H1 (cell line): ENCODE data around the gene DCPS. TPM values are rescaled to one million over a fixed set of nuclear protein-coding genes. Genes with fewer than 3 reads are reported as not detected.

Experiments used
- CTCF ChIA-PET: fragments of 300-600 bp; sonication (Branson Sonifier 250); formaldehyde crosslinking; loops from one replicate; lab custom pipeline; 2021; ENCODE audit not compliant: partially characterized antibody; lab: Charles Lee
- POLR2A ChIA-PET: fragments of 300-600 bp; sonication (Branson Sonifier 250); formaldehyde crosslinking; loops from one replicate; lab custom pipeline; 2021; ENCODE audit warnings: inconsistent platforms; ENCODE audit not compliant: partially characterized antibody; lab: Charles Lee
- DNase-seq, 2 experiments: peaks; one replicate each; pipeline versions ENCODE4 v3.0.0 to v3.0.0-alpha.2; 2010 to 2022; ENCODE audit warnings: low spot score in 2 of 2, low read depth in 1 of 2, mixed read lengths in 1 of 2
- FAIRE-seq: peaks from 2 replicates; lab custom pipeline; 2011; peaks lifted over from hg19 to GRCh38; lab: Jason Lieb, UNC
- H2AFZ ChIP-seq: 2 replicates; pipeline ENCODE4 v1.8.1; 2012; ENCODE audit warnings: low read length, inconsistent platforms
- H2AK5ac ChIP-seq: 2 replicates; pipeline ENCODE4 v1.6.1; 2013; ENCODE audit warnings: low read depth, low read length
- H2BK120ac ChIP-seq: replicated peaks from 2 replicates; pipeline ENCODE3; 2013; ENCODE audit warnings: low read depth, low read length, inconsistent platforms
- H2BK12ac ChIP-seq: 2 replicates; pipeline ENCODE4 v1.6.1; 2013; ENCODE audit warnings: low read depth, low read length
- H2BK15ac ChIP-seq: 2 replicates; pipeline ENCODE4 v1.6.1; 2013; ENCODE audit warnings: low read length
- H2BK20ac ChIP-seq: 2 replicates; pipeline ENCODE4 v1.6.1; 2013; ENCODE audit warnings: low read length
- H2BK5ac ChIP-seq: 2 replicates; pipeline ENCODE4 v1.6.1; 2013; ENCODE audit warnings: low read depth, low read length
- H3K14ac ChIP-seq: 2 replicates; pipeline ENCODE4 v1.6.1; 2013; ENCODE audit warnings: inconsistent platforms; ENCODE audit not compliant: insufficient read length
- H3K18ac ChIP-seq: 2 replicates; pipeline ENCODE4 v1.6.1; 2013; ENCODE audit warnings: low read length; ENCODE audit errors: extremely low read depth
- H3K23ac ChIP-seq: 2 replicates; pipeline ENCODE4 v1.6.1; 2013; ENCODE audit warnings: inconsistent platforms; ENCODE audit not compliant: insufficient read length
- H3K23me2 ChIP-seq: 2 replicates; pipeline ENCODE4 v1.6.1; 2013; ENCODE audit warnings: low read depth, low read length
- H3K27ac ChIP-seq: 2 replicates; pipeline ENCODE4 v1.6.1; 2011; ENCODE audit warnings: low read depth, low read length, inconsistent platforms
- H3K27me3 ChIP-seq, 4 experiments: replicated peaks in 1 of 4; 1 replicate in 1 of 4; 2 replicates in 3 of 4; pipeline versions ENCODE4 v1.6.1 to v1.8.1; 2011 to 2013; ENCODE audit warnings: low read length in 3 of 4, mild to moderate bottlenecking in 3 of 4, inconsistent platforms in 2 of 4, mixed read lengths in 2 of 4, moderate library complexity in 1 of 4; ENCODE audit not compliant: control insufficient read depth in 3 of 4, insufficient read depth in 3 of 4; ENCODE audit errors: extremely low read depth in 1 of 4
- H3K36me3 ChIP-seq, 4 experiments: 2 replicates each; pipeline versions ENCODE4 v1.6.1 to v1.8.1; 2011 to 2013; ENCODE audit warnings: mild to moderate bottlenecking in 4 of 4, low read length in 3 of 4, moderate library complexity in 2 of 4, control low read depth in 1 of 4, inconsistent platforms in 1 of 4; ENCODE audit not compliant: insufficient read depth in 4 of 4, control insufficient read depth in 2 of 4
- H3K4ac ChIP-seq: replicated peaks from 2 replicates; pipeline ENCODE3; 2013; ENCODE audit warnings: low read length, low read depth, mixed read lengths, inconsistent platforms; ENCODE audit not compliant: insufficient read length
- H3K4me1 ChIP-seq, 4 experiments: replicated peaks in 1 of 4; 1 replicate in 1 of 4; 2 replicates in 3 of 4; pipeline versions ENCODE4 v1.6.1 to v1.8.1; 2011 to 2013; ENCODE audit warnings: low read length in 3 of 4, inconsistent platforms in 2 of 4, mixed read lengths in 1 of 4; ENCODE audit not compliant: insufficient read depth in 4 of 4, control insufficient read depth in 3 of 4
- H3K4me2 ChIP-seq, 2 experiments: 2 replicates each; pipeline versions ENCODE4 v1.6.1 to v1.8.1; 2011 to 2013; ENCODE audit warnings: low read depth in 2 of 2, low read length in 2 of 2, control low read depth in 1 of 2, inconsistent platforms in 1 of 2, mild to moderate bottlenecking in 1 of 2; ENCODE audit not compliant: insufficient read depth in 1 of 2
- H3K4me3 ChIP-seq, 4 experiments: fragments of 200-600, 300-600 bp in 1 of 4; sonication (generic), shearing (Covaris generic), sonication (Bioruptor Twin) in 1 of 4; 2 replicates each; pipeline versions ENCODE4 v1.5.1 to v1.8.1; 2011 to 2016; ENCODE audit warnings: low read length in 4 of 4, low read depth in 3 of 4, control low read depth in 2 of 4, inconsistent platforms in 2 of 4, mild to moderate bottlenecking in 2 of 4, mixed read lengths in 1 of 4, moderate library complexity in 1 of 4; ENCODE audit not compliant: insufficient read depth in 2 of 4; ENCODE audit errors: extremely low read depth in 1 of 4
- H3K56ac ChIP-seq: replicated peaks from 2 replicates; pipeline ENCODE3; 2013; ENCODE audit warnings: low read depth, mild to moderate bottlenecking, mixed read lengths, low read length, inconsistent platforms; ENCODE audit not compliant: insufficient read length
- H3K79me1 ChIP-seq: 2 replicates; pipeline ENCODE4 v1.6.1; 2013; ENCODE audit warnings: low read depth, low read length, control low read depth
- H3K79me2 ChIP-seq, 2 experiments: 2 replicates each; pipeline versions ENCODE4 v1.6.1 to v1.8.1; 2012 to 2013; ENCODE audit warnings: low read length in 2 of 2, mild to moderate bottlenecking in 2 of 2, inconsistent platforms in 1 of 2; ENCODE audit not compliant: insufficient read depth in 2 of 2, control insufficient read depth in 1 of 2
- H3K9ac ChIP-seq, 4 experiments: replicated peaks in 1 of 4; 1 replicate in 1 of 4; 2 replicates in 3 of 4; pipeline versions ENCODE4 v1.6.1 to v1.8.1; 2011 to 2013; ENCODE audit warnings: low read depth in 3 of 4, low read length in 3 of 4, control low read depth in 2 of 4, mild to moderate bottlenecking in 2 of 4, moderate library complexity in 2 of 4, inconsistent platforms in 1 of 4; ENCODE audit errors: extremely low read depth in 1 of 4
- H3K9me3 ChIP-seq, 2 experiments: 2 replicates each; pipeline versions ENCODE4 v1.6.1 to v1.8.1; 2012 to 2013; ENCODE audit warnings: mild to moderate bottlenecking in 2 of 2, moderate library complexity in 2 of 2, control low read depth in 1 of 2, inconsistent platforms in 1 of 2, low read depth in 1 of 2, low read length in 1 of 2, mixed read lengths in 1 of 2; ENCODE audit not compliant: insufficient read depth in 2 of 2
- H4K20me1 ChIP-seq, 2 experiments: replicated peaks in 1 of 2; 2 replicates each; pipeline versions ENCODE3 to v1.8.1; 2011 to 2013; ENCODE audit warnings: inconsistent platforms in 2 of 2, low read length in 2 of 2, mild to moderate bottlenecking in 1 of 2; ENCODE audit not compliant: insufficient read depth in 2 of 2, control insufficient read depth in 1 of 2
- H4K5ac ChIP-seq: 2 replicates; pipeline ENCODE4 v1.6.1; 2013; ENCODE audit warnings: low read length, low read depth, mixed read lengths, inconsistent platforms; ENCODE audit not compliant: insufficient read length
- H4K8ac ChIP-seq: 2 replicates; pipeline ENCODE4 v1.8.0; 2013; ENCODE audit warnings: mild to moderate bottlenecking, moderate library complexity, low read length, inconsistent platforms; ENCODE audit not compliant: insufficient read depth; ENCODE audit errors: extremely low read depth
- H4K91ac ChIP-seq: replicated peaks from 2 replicates; pipeline ENCODE3; 2013; ENCODE audit warnings: low read length, mixed read lengths, inconsistent platforms; ENCODE audit not compliant: insufficient read length
- CBX5 ChIP-seq: fragments of 300-800, 300-1000 bp; sonication (generic); IDR thresholded peaks from 2 replicates; pipeline ENCODE4 v1.7.1; 2016; ENCODE audit warnings: antibody characterized with exemption, low read length, low read depth
- CHD1 ChIP-seq: IDR thresholded peaks from 2 replicates; pipeline ENCODE4 v1.6.1; 2012; ENCODE audit warnings: low read depth, low read length, improper control_type of control experiment
- CTCF ChIP-seq, 3 experiments: IDR thresholded peaks; 1 replicate in 2 of 3; 2 replicates in 1 of 3; pipeline versions ENCODE4 v1.5.1 to v1.6.1; 2011; ENCODE audit warnings: low read length in 3 of 3, mild to moderate bottlenecking in 3 of 3, inconsistent platforms in 2 of 3, low read depth in 1 of 3, moderate library complexity in 1 of 3; ENCODE audit not compliant: insufficient read depth in 1 of 3; ENCODE audit errors: control extremely low read depth in 1 of 3
- KDM4A ChIP-seq: IDR thresholded peaks from one replicate; pipeline ENCODE4 v1.7.1; 2012; ENCODE audit warnings: low read depth, mild to moderate bottlenecking, moderate library complexity, low read length, inconsistent platforms; ENCODE audit not compliant: severe bottlenecking
- RNF2 ChIP-seq: fragments of 200-900, 300-1000 bp; sonication (generic); IDR thresholded peaks from 2 replicates; pipeline ENCODE4 v1.7.1; 2016; ENCODE audit warnings: borderline replicate concordance, low read depth, mild to moderate bottlenecking, antibody characterized with exemption, low read length; ENCODE audit not compliant: poor library complexity, severe bottlenecking; ENCODE audit errors: missing control alignments
- WGBS, 2 experiments: shearing (Covaris generic) in 1 of 2; methylation state at CpG; one replicate each; pipeline versions ENCODE4 v1.1.6 to v1.1.7; 2013 to 2015; ENCODE audit warnings: low lambda C conversion rate in 2 of 2, mixed read lengths in 2 of 2, inconsistent platforms in 1 of 2, low coverage in 1 of 2, missing lambda C conversion rate in 1 of 2; ENCODE audit not compliant: insufficient replicate concordance in 2 of 2, insufficient coverage in 1 of 2, insufficient read length in 1 of 2; ENCODE audit errors: extremely low coverage in 1 of 2, missing lambda C conversion rate in 1 of 2; 5-methylcytosine and 5-hydroxymethylcytosine counted together
- polyA plus RNA-seq, 7 experiments: library from polyadenylated mRNA; depleted of rRNA in 3 of 7; stranded (reverse) in 5 of 7; unstranded in 2 of 7; fragments of >200 nt in 5 of 7; fragments of 200-250 nt in 2 of 7; gene quantifications; 1 replicate in 5 of 7; 2 replicates in 1 of 7; 4 replicates in 1 of 7; pipeline versions ENCODE4 v1.2.1 to v1.2.3, GENCODE V29; 2011 to 2013; ENCODE audit warnings: missing spikeins in 2 of 7, mixed read lengths in 2 of 7
- total RNA-seq: library from RNA; stranded (reverse); fragmentation: NEBNext Ultra II Directional; extraction: Animal tissue kit (Norgen Biotek cat#: 25700); gene quantifications from 2 replicates; pipeline ENCODE4 v1.2.1, GENCODE V29; 2021

The DCPS gene
- total and polyA plus RNA-seq, 2 of the 8 experiments (the other 6 are each of a cell fraction or from before 2014, with no cell fraction given) = 24.6 to 55.2 TPM

- Histone ChIP-seq H3K23ac (no peak overlapping the region), H3K23me2 (no peaks in the 10 kb centered on the region), H2BK15ac (no peak overlapping the region), H3K56ac (no peak overlapping the region), H3K4me3 (no peak overlapping the region), H2BK120ac (no peak overlapping the region), H3K4me1 (peaks cover 0 to 8% (median 4%) of the 10 kb centered on the region in 4 experiments; a peak in 3 of 7 replicates), H3K9me3 (no peaks in the 10 kb centered on the region), H2BK5ac (no peak overlapping the region), H4K8ac (no peak overlapping the region), H3K27me3 (no peaks in the 10 kb centered on the region), H3K27ac (no peak overlapping the region), H2AFZ (no peak overlapping the region), H2BK12ac (no peak overlapping the region), H3K79me1 (peaks cover 2% of the 10 kb centered on the region; the same call in 1 of the 2 replicates), H3K14ac (no peak overlapping the region), H3K4me2 (no peak overlapping the region), H3K18ac (no peak overlapping the region), H3K9ac (no peak overlapping the region), H3K79me2 (no peaks in the 10 kb centered on the region), H4K20me1 (peaks cover 0 to 4% of the 10 kb centered on the region in 2 experiments), H2BK20ac (no peak overlapping the region), H2AK5ac (no peak overlapping the region), H4K91ac (no peak overlapping the region), H3K4ac (no peak overlapping the region), H4K5ac (no peak overlapping the region), H3K36me3 (peaks cover 0 to 4% (median under 1%) of the 10 kb centered on the region in 4 experiments; a peak in 4 of 8 replicates)
- ChIA-PET POLR2A (interaction anchor here (1.4 kb wide), 1 partner anchor 10 kb away, joined by 5 read pairs; no protein-coding TSS in a partner anchor), CTCF (no interaction called here)
- no peak for FAIRE-seq
- no peak for DNase-seq
- WGBS, 2 experiments = 86% methylated on average over 4 of the region's 5 CpGs; no CpG with 5 or more reads in 1 of the 2 experiments
- TF ChIP-seq CBX5 (no peak), CHD1 (no peak), RNF2 (no peak), CTCF (IDR thresholded peaks at IDR 0.05; ENCODE audit: control extremely low read depth in 1 of 3, insufficient read depth in 1 of 3, low read depth in 1 of 3, low read length in 3 of 3) (no peak), KDM4A (no peak)
These were observed 28.4 kb downstream of the DCPS start for GRCh38 chr11:126332221-126332711.
